Left ventricle myocardium inferior (tissue), 1 donor: Measurements from ENCODE around the gene DCTN2. TPM values are rescaled to one million over a fixed set of nuclear protein-coding genes. Genes with fewer than 3 reads are reported as not detected.
"Not testable (repeated sequence)": the region's sequence is repeated elsewhere in the genome, so short reads cannot be mapped to it uniquely, and the experiment has no call there.

Experiments used
- DNase-seq: peaks from one replicate; pipeline ENCODE4 v3.0.0-alpha.2; 2020
- H3K27ac ChIP-seq: fragments of 200-600 bp; replicated peaks from 2 replicates; pipeline ENCODE4 v1.8.0; 2021
- H3K27me3 ChIP-seq: fragments of 200-600 bp; 2 replicates; pipeline ENCODE4 v1.8.0; 2021; ENCODE audit warnings: low read depth
- H3K36me3 ChIP-seq: fragments of 200-600 bp; 2 replicates; pipeline ENCODE4 v1.8.0; 2021
- H3K4me1 ChIP-seq: fragments of 200-600 bp; 2 replicates; pipeline ENCODE4 v1.8.0; 2021
- H3K4me3 ChIP-seq: fragments of 200-600 bp; 2 replicates; pipeline ENCODE4 v1.8.0; 2021; ENCODE audit warnings: mild to moderate bottlenecking, moderate library complexity
- H3K9me3 ChIP-seq: fragments of 200-600 bp; replicated peaks from 2 replicates; pipeline ENCODE4 v1.8.0; 2021
- intact Hi-C: fragments of 100-400 bp; cut with micrococcal nuclease; formaldehyde crosslinking; loops from one replicate; pipeline ENCODE4 v1.11.0; 2022
- total RNA-seq: library from RNA; stranded (reverse); fragmentation: NEBNext Ultra II Directional; extraction: Animal tissue kit (Norgen Biotek cat#: 25700); gene quantifications from one replicate; pipeline ENCODE4 v1.2.1, GENCODE V29; 2021
- TF ChIP-seq, protein P1 (sequence below): fragments of 200-600 bp; IDR thresholded peaks from 2 replicates; pipeline ENCODE4 v1.8.0; 2021; ENCODE audit warnings: antibody characterized with exemption, mild to moderate bottlenecking, borderline replicate concordance
- donor health status: DM: no; HTN: yes; CAD: no; lungs with severe emphysema.

The DCTN2 gene
- total RNA-seq, 1 donor from 2014 or later: 87.8 TPM

DNA sequence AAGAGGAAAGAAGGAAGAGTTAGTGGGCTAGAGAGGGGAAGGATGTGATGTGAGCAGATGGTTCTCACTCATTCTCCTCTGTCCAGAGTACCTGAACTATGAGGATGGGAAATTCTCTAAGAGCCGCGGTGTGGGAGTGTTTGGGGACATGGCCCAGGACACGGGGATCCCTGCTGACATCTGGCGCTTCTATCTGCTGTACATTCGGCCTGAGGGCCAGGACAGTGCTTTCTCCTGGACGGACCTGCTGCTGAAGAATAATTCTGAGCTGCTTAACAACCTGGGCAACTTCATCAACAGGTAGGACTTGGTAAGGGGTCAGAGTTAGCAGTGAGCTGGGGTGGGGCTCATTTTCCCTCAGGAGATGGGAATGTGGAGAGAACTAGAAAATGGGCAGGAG, 34.3 kb downstream of the DCTN2 start:
- Histone ChIP-seq H3K27ac (no peak overlapping the region), H3K36me3 (peaks cover 84% of the 10 kb centered on the region), H3K9me3 (no peaks in the 10 kb centered on the region), H3K4me3 (no peak overlapping the region), H3K27me3 (no peaks in the 10 kb centered on the region), H3K4me1 (peaks cover 22% of the 10 kb centered on the region)
- intact Hi-C loops: no loop called here
- no peak for DNase-seq
- TF ChIP-seq, protein P1, sequence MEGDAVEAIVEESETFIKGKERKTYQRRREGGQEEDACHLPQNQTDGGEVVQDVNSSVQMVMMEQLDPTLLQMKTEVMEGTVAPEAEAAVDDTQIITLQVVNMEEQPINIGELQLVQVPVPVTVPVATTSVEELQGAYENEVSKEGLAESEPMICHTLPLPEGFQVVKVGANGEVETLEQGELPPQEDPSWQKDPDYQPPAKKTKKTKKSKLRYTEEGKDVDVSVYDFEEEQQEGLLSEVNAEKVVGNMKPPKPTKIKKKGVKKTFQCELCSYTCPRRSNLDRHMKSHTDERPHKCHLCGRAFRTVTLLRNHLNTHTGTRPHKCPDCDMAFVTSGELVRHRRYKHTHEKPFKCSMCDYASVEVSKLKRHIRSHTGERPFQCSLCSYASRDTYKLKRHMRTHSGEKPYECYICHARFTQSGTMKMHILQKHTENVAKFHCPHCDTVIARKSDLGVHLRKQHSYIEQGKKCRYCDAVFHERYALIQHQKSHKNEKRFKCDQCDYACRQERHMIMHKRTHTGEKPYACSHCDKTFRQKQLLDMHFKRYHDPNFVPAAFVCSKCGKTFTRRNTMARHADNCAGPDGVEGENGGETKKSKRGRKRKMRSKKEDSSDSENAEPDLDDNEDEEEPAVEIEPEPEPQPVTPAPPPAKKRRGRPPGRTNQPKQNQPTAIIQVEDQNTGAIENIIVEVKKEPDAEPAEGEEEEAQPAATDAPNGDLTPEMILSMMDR: no peak

DNA sequence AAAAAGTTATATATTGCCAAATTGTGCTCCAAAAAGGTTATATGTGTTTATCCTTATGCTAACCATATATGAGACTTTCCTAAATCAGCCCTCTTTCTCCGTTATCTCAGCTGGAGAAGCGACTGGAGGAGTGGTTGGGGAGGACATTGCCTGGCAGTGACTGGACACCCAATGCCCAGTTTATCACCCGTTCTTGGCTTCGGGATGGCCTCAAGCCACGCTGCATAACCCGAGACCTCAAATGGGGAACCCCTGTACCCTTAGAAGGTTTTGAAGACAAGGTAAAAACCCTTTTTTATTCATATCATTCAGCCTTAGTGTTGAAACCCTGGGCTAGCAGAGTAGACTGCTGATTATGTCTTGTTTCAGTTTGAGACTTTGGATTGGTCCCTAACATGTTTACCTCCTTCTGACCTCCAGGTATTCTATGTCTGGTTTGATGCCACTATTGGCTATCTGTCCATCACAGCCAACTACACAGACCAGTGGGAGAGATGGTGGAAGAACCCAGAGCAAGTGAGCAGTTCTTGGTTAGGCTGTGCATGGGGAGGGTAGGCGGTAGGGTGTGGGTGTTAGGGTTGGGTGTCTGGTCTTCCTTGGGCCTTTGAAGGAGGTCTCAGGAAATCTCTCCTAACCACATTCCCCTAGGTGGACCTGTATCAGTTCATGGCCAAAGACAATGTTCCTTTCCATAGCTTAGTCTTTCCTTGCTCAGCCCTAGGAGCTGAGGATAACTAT, 35.2 kb downstream of the DCTN2 start:
- Histone ChIP-seq H3K4me1 (peaks cover 13% of the 10 kb centered on the region), H3K4me3 (no peak overlapping the region), H3K36me3 (peaks cover 75% of the 10 kb centered on the region), H3K27ac (no peak overlapping the region), H3K27me3 (no peaks in the 10 kb centered on the region), H3K9me3 (no peaks in the 10 kb centered on the region)
- TF ChIP-seq, protein P1: no peak
- intact Hi-C loops: no loop called here
- no peak for DNase-seq

DNA sequence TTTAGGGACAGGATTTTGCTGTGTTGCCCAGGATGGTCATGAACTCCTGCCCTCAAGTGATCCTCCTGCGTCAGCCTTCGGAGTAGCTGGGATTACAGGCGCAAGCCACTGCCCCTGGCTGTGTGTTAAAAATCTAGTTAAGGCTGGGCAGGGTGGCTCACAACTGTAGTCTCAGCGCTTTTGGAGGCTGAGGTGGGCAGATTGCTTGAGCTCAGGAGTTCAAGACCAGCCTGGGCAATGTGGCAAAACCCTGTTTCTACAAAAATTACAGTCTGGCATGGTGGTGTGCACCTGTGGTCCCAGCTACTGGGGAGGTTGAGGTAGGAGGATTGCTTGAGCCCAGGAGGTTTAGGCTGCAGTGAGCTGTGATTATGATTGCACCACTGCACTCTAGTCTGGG, 35.8 kb downstream of the DCTN2 start:
- H3K27ac ChIP-seq: no peak overlapping the region
- TF ChIP-seq, protein P1: no peak
- peaks cover 8% of the 10 kb centered on the region for H3K4me1 ChIP-seq
- intact Hi-C loops: no loop called here
- DNase-seq: no peak
- H3K36me3 ChIP-seq: peaks cover 73% of the 10 kb centered on the region
- H3K27me3 ChIP-seq: no peaks in the 10 kb centered on the region
- no peak overlapping the region for H3K4me3 ChIP-seq
- H3K9me3 ChIP-seq: no peaks in the 10 kb centered on the region

DNA sequence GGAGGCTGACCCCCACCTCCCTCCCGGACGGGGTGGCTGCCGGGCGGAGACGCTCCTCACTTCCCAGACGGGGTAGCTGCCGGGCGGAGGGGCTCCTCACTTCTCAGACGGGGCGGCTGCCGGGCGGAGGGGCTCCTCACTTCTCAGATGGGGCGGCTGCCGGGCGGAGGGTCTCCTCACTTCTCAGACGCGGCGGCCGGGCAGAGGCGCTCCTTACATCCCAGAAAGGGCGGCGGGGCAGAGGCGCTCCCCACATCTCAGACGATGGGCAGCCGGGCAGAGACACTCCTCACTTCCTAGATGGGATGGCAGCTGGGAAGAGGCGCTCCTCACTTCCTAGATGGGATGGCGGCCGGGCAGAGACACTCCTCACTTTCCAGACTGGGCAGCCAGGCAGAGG, 39.2 kb downstream of the DCTN2 start:
- H3K4me3 ChIP-seq, H3K9me3 ChIP-seq, H3K27me3 ChIP-seq, H3K27ac ChIP-seq, DNase-seq, H3K4me1 ChIP-seq, intact Hi-C loops: not testable (repeated sequence)
- H3K36me3 ChIP-seq: peaks cover 73% of the 10 kb centered on the region

DNA sequence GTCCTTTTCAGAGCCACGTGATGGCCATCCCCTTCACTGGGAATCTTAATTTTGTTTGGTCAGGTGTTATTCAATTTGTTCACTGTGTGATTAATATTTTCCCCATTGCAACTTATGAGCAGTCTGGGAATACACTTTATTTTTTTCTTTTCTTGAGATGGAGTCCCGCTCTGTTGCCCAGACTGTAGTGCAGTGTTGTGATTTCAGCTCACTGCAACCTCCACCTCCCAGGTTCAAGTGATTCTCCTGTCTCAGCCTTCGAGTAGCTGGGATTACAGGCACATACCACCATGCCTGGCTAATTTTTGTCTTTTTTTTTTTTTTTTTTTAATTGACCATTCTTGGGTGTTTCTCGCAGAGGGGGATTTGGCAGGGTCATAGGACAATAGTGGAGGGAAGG, 40.5 kb downstream of the DCTN2 start:
- H3K27me3 ChIP-seq, DNase-seq, H3K4me1 ChIP-seq, H3K9me3 ChIP-seq, H3K27ac ChIP-seq, H3K4me3 ChIP-seq, intact Hi-C loops: not testable (repeated sequence)
- H3K36me3 ChIP-seq: peaks cover 72% of the 10 kb centered on the region

DNA sequence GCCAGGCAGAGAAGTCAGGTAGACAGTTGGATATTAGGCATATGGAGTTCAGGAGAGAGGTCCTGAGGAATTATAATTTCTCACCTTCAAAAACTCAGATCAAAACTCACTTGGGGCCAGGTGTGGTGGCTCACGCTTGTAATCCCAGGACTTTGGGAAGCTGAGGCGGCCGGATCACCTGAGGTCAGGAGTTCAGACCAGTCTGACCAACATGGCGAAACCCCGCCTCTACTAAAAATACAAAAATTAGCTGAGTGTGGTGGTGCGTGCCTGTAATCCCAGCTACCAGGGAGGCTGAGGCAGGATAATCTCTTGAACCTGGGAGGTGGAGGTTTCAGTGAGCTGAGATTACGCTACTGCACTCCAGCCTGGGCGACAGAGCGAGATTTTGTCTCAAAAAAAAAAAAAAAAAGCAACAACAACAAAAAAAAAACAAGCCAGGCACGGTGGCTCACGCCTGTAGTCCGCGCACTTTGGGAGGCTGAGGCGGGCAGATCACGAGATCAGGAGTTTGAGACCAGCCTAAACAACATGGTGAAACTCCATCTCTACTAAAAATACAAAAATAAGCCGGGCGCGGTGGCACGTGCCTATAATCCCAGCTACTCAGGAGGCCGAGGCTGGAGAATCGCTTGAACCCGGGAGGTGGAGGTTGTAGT, 44.6 kb downstream of the DCTN2 start:
- H3K4me1 ChIP-seq, H3K9me3 ChIP-seq, H3K27me3 ChIP-seq, intact Hi-C loops, H3K27ac ChIP-seq, DNase-seq, H3K4me3 ChIP-seq: not testable (repeated sequence)
- peaks cover 87% of the 10 kb centered on the region for H3K36me3 ChIP-seq

DNA sequence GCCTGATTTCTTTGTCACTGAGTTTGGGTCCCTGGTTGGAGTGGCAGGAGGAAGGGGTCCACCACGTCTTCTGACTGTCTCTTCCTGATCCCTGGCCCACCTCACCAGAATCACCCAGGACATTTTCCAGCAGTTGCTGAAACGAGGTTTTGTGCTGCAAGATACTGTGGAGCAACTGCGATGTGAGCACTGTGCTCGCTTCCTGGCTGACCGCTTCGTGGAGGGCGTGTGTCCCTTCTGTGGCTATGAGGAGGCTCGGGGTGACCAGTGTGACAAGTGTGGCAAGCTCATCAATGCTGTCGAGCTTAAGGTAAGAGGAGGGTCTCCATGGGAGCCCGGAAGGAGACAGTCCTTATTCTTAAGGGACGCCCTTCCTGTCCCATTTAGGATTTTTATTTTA, 46.8 kb downstream of the DCTN2 start:
- peaks cover 89% of the 10 kb centered on the region for H3K36me3 ChIP-seq
- TF ChIP-seq, protein P1: no peak
- intact Hi-C loops: no loop called here
- H3K4me1 ChIP-seq: no peaks in the 10 kb centered on the region
- no peaks in the 10 kb centered on the region for H3K9me3 ChIP-seq
- no peak overlapping the region for H3K4me3 ChIP-seq
- no peak for DNase-seq
- no peak overlapping the region for H3K27ac ChIP-seq
- H3K27me3 ChIP-seq: no peaks in the 10 kb centered on the region
